MCF 10A (cell line): ENCODE data around the gene ACOXL. TPM values are rescaled to one million over a fixed set of nuclear protein-coding genes. Genes with fewer than 3 reads are reported as not detected.

Experiments
- BruUV-seq: library from RNA; stranded (reverse); fragments of 400-500 nt; replicated peaks from 2 replicates; lab custom pipeline; 2021; lab: Mats Ljungman, UMichigan
- CTCF ChIA-PET: fragments of 300-600 bp; sonication (Branson Sonifier 250); formaldehyde crosslinking; extraction: SDS; loops from one replicate; lab custom pipeline; 2021; ENCODE audit warnings: antibody characterized with exemption, inconsistent platforms; lab: Yijun Ruan, JAX
- POLR2A ChIA-PET: fragments of 300-600, 350-650 bp; sonication (Branson Sonifier 250); formaldehyde crosslinking; extraction: SDS; loops from one replicate; lab custom pipeline; 2020; ENCODE audit warnings: antibody characterized with exemption, inconsistent platforms; lab: Yijun Ruan, JAX
- DNase-seq: peaks from one replicate; pipeline ENCODE4 v3.0.0-alpha.2; 2018; ENCODE audit not compliant: unreplicated experiment
- H3K27ac Mint-ChIP-seq: one replicate; pipeline ENCODE4 v1.8.0; 2022; ENCODE audit warnings: mild to moderate bottlenecking, low read depth, mixed read lengths; ENCODE audit not compliant: unreplicated experiment
- H3K27me3 Mint-ChIP-seq: one replicate; pipeline ENCODE4 v1.8.0; 2022; ENCODE audit warnings: mixed read lengths; ENCODE audit not compliant: insufficient read depth, unreplicated experiment
- H3K36me3 Mint-ChIP-seq: one replicate; pipeline ENCODE4 v1.8.0; 2022; ENCODE audit warnings: mild to moderate bottlenecking, moderate library complexity, mixed read lengths; ENCODE audit not compliant: insufficient read depth, unreplicated experiment
- H3K4me1 Mint-ChIP-seq: one replicate; pipeline ENCODE4 v1.8.0; 2022; ENCODE audit warnings: mixed read lengths; ENCODE audit not compliant: insufficient read depth, unreplicated experiment
- H3K4me3 Mint-ChIP-seq: one replicate; pipeline ENCODE4 v1.8.0; 2022; ENCODE audit warnings: mild to moderate bottlenecking, moderate library complexity, mixed read lengths; ENCODE audit not compliant: unreplicated experiment
- H3K9me3 Mint-ChIP-seq: one replicate; pipeline ENCODE4 v1.8.0; 2022; ENCODE audit warnings: mixed read lengths; ENCODE audit not compliant: unreplicated experiment
- intact Hi-C: fragments of 100-400 bp; cut with micrococcal nuclease; formaldehyde crosslinking; loops from 2 replicates; pipeline ENCODE4 v1.14.1; 2022
- total RNA-seq: library from RNA; stranded (reverse); gene quantifications from 2 replicates; pipeline ENCODE4 v1.2.3, GENCODE V29; 2022
- TF ChIP-seq, protein P1 (sequence below): fragments of 200-600 bp; IDR thresholded peaks from one replicate; pipeline ENCODE4 v1.8.0; 2022; ENCODE audit warnings: antibody characterized with exemption, mild to moderate bottlenecking; ENCODE audit not compliant: unreplicated experiment

ACOXL gene
- total RNA-seq, 1 experiment from 2014 or later, result not detected

DNA sequence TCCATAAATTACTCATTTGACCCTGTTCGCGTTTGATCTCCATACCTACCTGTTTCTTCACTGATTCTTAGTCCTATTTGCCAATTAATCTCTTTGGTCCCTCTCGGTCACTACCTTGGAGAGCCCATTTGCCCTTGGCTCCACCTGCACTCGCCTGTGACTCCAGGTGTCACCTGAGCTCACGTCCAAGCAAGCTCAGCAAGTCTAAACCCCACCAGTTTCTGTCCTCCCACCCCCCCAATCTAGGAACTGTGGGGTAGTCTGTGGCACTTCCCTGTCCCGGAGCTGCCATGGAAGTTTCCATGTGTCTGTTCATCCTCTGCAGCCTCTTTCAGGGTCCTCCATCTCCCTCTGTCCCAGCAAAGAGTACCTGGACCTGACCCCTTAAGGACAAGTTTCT lies 320.2 kb downstream of the ACOXL start:
- Mint-ChIP-seq H3K9me3 (no peaks in the 10 kb centered on the region), H3K4me1 (no peaks in the 10 kb centered on the region), H3K27ac (no peak overlapping the region), H3K36me3 (no peaks in the 10 kb centered on the region), H3K4me3 (no peak overlapping the region), H3K27me3 (peaks cover 82% of the 10 kb centered on the region)
- ChIA-PET CTCF (no interaction called here), POLR2A (no interaction called here)
- TF ChIP-seq, protein P1, sequence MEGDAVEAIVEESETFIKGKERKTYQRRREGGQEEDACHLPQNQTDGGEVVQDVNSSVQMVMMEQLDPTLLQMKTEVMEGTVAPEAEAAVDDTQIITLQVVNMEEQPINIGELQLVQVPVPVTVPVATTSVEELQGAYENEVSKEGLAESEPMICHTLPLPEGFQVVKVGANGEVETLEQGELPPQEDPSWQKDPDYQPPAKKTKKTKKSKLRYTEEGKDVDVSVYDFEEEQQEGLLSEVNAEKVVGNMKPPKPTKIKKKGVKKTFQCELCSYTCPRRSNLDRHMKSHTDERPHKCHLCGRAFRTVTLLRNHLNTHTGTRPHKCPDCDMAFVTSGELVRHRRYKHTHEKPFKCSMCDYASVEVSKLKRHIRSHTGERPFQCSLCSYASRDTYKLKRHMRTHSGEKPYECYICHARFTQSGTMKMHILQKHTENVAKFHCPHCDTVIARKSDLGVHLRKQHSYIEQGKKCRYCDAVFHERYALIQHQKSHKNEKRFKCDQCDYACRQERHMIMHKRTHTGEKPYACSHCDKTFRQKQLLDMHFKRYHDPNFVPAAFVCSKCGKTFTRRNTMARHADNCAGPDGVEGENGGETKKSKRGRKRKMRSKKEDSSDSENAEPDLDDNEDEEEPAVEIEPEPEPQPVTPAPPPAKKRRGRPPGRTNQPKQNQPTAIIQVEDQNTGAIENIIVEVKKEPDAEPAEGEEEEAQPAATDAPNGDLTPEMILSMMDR, result no peak
- DNase-seq, result no peak
- BruUV-seq, result no TSS peak
- intact Hi-C loops, result no loop called here

DNA sequence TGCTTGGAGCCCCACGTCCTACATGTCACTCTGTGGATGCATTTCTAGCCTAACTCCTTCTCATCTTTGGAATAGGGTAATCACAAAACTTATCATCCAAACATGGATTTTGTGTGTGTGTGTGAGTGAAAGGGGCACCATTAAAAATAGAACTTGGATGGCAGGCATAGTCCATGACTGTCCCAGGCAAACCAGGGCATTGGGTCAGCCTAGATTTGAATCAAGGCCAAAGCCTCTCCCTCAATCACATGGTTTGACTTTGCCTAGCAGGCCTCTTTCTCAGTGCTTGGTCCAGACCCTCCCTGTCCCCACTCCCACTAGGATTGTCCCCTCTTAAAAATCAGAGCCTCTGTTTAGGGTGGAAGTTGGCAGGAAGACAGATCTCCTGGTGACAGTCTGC lies 320.9 kb downstream of the ACOXL start:
- DNase-seq, result no peak
- H3K27ac Mint-ChIP-seq, result no peak overlapping the region
- CTCF ChIA-PET, result no interaction called here

GRCh38 chr2:111053825-111054515 lies 321.6 kb downstream of the ACOXL start:
- POLR2A ChIA-PET, result no interaction called here

More for the DNA sequence above, 320.9 kb downstream of the ACOXL start:
- no peak overlapping the region for H3K4me3 Mint-ChIP-seq
- POLR2A ChIA-PET, result no interaction called here
- intact Hi-C loops, result no loop called here
- H3K36me3 Mint-ChIP-seq, result no peaks in the 10 kb centered on the region
- TF ChIP-seq, protein P1, result no peak
- no TSS peak for BruUV-seq
- H3K27me3 Mint-ChIP-seq, result peaks cover 82% of the 10 kb centered on the region
- H3K4me1 Mint-ChIP-seq, result no peaks in the 10 kb centered on the region
- H3K9me3 Mint-ChIP-seq, result no peaks in the 10 kb centered on the region

More at GRCh38 chr2:111053825-111054515, 321.6 kb downstream of the ACOXL start:
- H3K4me1 Mint-ChIP-seq, result no peaks in the 10 kb centered on the region
- CTCF ChIA-PET, result no interaction called here
- TF ChIP-seq, protein P1, result no peak
- no peaks in the 10 kb centered on the region for H3K9me3 Mint-ChIP-seq
- peaks cover 77% of the 10 kb centered on the region for H3K27me3 Mint-ChIP-seq
- DNase-seq, result no peak
- intact Hi-C loops, result no loop called here
- H3K4me3 Mint-ChIP-seq, result no peak overlapping the region
- no peaks in the 10 kb centered on the region for H3K36me3 Mint-ChIP-seq
- no peak overlapping the region for H3K27ac Mint-ChIP-seq
- no TSS peak for BruUV-seq
